ENCODE results near the gene ARFGAP3. TPM values are rescaled to one million over a fixed set of nuclear protein-coding genes. Genes with fewer than 3 reads are reported as not detected.

The ARFGAP3 gene
- total RNA-seq, 1 donor, result 98.9 TPM

DNA sequence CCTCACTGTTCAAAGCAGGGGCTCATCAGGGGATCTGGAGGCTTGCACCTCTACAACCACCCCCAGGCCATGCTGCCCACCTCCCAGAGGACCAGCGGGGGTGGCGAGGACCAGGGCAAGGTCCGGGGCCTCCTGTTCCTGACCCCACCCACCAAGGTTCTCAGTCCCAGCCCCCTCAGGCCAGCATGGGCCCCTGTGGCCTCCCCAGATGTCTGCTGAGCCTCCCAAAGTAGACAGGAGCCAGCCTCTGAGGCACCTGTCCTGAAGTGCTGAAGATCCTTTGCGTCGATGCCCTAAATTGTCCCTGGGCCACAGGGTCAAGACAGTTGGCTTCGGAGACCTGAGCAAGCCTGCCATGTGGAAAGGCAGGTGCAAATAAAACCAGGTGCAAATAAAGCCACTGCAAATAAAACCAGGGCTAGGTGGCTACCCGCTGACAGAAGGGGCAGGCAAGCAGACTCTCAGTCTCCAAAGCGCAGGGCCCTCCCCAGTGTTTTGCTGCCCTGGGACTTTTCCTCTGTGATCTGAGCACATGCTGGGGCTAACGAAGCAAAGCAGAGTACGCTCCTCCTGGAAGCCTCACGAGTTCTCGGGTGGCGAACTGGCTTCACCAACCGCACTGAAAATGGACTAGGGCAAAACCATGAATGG lies 22.4 kb upstream of the ARFGAP3 start:
- no peak for DNase-seq (ENCODE audit: low read depth)
- TF ChIP-seq, protein P1, sequence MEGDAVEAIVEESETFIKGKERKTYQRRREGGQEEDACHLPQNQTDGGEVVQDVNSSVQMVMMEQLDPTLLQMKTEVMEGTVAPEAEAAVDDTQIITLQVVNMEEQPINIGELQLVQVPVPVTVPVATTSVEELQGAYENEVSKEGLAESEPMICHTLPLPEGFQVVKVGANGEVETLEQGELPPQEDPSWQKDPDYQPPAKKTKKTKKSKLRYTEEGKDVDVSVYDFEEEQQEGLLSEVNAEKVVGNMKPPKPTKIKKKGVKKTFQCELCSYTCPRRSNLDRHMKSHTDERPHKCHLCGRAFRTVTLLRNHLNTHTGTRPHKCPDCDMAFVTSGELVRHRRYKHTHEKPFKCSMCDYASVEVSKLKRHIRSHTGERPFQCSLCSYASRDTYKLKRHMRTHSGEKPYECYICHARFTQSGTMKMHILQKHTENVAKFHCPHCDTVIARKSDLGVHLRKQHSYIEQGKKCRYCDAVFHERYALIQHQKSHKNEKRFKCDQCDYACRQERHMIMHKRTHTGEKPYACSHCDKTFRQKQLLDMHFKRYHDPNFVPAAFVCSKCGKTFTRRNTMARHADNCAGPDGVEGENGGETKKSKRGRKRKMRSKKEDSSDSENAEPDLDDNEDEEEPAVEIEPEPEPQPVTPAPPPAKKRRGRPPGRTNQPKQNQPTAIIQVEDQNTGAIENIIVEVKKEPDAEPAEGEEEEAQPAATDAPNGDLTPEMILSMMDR (IDR thresholded peaks at IDR 0.05; ENCODE audit: insufficient read depth, low read depth, low read length), result no peak
- H3K4me3 ChIP-seq (ENCODE audit: low read depth, low read length), result no peak overlapping the region

DNA sequence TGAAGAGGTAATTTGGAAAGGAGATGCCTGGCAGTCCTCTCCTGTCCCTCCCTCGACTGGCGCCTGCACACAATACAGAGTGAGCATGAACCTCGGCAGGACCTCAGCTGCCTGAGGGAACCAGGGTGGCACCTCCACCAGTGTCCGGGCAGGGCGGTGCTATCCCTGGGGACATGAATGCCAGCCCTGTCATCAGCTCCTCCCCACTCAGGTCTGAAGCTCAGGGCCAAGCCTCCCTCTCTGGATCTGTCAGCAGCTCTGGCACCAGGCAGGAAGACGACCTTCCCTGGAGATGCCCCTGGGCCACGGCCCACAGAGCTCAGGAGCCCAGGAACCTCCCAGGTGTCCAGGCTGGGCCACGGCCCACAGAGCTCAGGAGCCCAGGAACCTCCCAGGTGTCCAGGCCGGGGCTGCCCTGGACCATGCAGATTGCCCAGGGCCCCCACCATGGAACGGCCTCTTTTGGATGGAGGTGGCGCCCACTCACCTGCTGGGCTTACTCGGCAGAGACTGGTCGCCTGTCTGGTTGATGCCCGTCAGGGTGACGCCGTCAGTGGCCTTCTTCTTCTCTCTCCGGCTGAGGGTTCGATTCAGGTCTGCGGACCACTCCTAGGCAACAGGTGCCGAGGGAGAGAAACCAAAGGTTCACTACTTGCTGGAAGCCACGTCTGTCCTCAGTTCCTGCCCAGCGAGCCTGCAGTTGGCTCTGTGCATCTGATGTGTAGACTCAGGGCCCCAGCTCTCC lies 21.7 kb upstream of the ARFGAP3 start:
- TF ChIP-seq, protein P1 (IDR thresholded peaks at IDR 0.05; ENCODE audit: insufficient read depth, low read depth, low read length), result no peak
- H3K4me3 ChIP-seq (ENCODE audit: low read depth, low read length), result no peak overlapping the region
- no peak for DNase-seq (ENCODE audit: low read depth)

DNA sequence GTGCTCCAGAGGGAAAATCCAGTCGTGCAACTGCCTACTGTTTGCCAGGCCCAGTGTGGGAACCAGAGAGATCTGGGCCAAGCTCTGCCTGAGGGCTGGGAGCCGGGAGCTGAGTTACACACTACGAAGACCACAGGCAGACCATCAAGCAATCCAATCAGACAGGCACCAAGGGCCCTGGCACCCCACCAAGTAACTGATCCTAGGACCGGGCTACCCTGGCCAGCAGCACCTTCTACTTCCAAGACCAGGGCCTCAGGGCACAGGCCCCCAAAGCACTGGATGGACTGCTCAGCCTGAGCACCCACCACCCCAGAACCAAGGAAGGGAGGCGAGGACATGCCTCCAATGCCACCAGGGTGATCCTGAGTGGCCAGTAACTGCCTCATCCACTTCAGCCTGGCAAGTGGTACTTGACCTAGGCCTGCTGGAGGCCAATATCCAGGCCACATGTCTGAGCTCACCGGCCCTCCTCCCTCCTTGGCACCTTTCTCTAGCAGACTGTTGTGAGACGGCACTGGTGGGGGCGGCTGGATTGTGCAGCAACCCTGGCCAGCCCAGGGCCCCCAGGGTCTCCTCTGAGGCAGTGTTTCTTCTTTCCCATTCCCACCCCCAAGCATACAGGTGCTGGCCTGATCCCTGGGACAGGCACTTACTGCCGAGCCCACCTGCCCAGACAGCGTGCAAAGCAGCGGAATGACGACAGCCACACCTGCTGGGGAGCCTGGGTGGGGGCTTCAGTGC lies 20.7 kb upstream of the ARFGAP3 start:
- TF ChIP-seq, protein P1 (IDR thresholded peaks at IDR 0.05; ENCODE audit: insufficient read depth, low read depth, low read length), result no peak
- no peak for DNase-seq (ENCODE audit: low read depth)
- H3K4me3 ChIP-seq (ENCODE audit: low read depth, low read length), result no peak overlapping the region

- no peak overlapping the region for H3K4me3 ChIP-seq (ENCODE audit: low read depth, low read length)
- TF ChIP-seq, protein P1 (IDR thresholded peaks at IDR 0.05; ENCODE audit: insufficient read depth, low read depth, low read length), result no peak
- DNase-seq (ENCODE audit: low read depth), result no peak
Measured at GRCh38 chr22:42877158-42877557, 20.1 kb upstream of the ARFGAP3 start.

DNA sequence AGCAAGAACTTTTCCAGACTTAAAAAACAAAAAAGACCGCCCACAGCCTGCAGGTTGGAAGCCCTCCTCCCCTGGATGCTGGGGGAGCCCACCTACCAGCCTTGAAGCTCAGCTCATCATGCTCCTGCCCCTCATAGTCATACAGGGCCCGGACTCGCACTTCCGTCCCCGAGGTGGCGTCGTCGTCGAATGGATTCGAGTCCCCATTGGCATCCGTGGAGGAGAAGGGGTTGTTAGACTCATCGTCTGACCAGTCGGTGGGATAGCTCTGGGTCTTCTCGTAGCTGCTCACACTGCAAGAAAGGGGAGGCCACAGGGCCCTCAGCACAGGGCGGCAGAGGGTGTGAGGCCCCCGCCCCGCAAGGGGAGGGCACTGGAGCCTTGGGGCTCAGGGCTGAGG lies 19.0 kb upstream of the ARFGAP3 start:
- no peak for DNase-seq (ENCODE audit: low read depth)
- TF ChIP-seq, protein P1 (IDR thresholded peaks at IDR 0.05; ENCODE audit: insufficient read depth, low read depth, low read length), result no peak
- H3K4me3 ChIP-seq (ENCODE audit: low read depth, low read length), result no peak overlapping the region

- TF ChIP-seq, protein P1 (IDR thresholded peaks at IDR 0.05; ENCODE audit: insufficient read depth, low read depth, low read length), result no peak
- no peak for DNase-seq (ENCODE audit: low read depth)
- H3K4me3 ChIP-seq (ENCODE audit: low read depth, low read length), result no peak overlapping the region
Measured at GRCh38 chr22:42874010-42874409, 16.9 kb upstream of the ARFGAP3 start.

Measured in fibroblast of villous mesenchyme (primary cell).